ENCODE measurements around the gene PPAN. TPM values are rescaled to one million over a fixed set of nuclear protein-coding genes. Genes with fewer than 3 reads are reported as not detected.

PPAN gene
- total RNA-seq (2014; rRNA removed) (183 and 214 TPM in 2 replicates), Bru-seq, nascent RNA (percentile 96 among the genes with signal in this experiment), BruChase-seq, experiment 1, labeled RNA remaining after a 6-hour chase (percentile 99 among the genes with signal in this experiment), BruChase-seq, experiment 2, labeled RNA remaining after a 2-hour chase (percentile 99 among the genes with signal in this experiment)
- long read RNA-seq, transcript PPAN-201 (12 exons, 1,657 nt) = major isoform, 301 of 331 reads
- long read RNA-seq, transcript PPAN-202 (11 exons, 1,575 nt) = minor isoform, 9 of 331 reads
- long read RNA-seq, partial matches to known transcripts = 2 of 331 reads
- long read RNA-seq, other reads (novel, unspliced or antisense) = 19 of 331 reads

- peak within 1 kb of the TSS; percentile 84 for H3K4me2 ChIP-seq (ENCODE audit: low read length)
- H3K9ac ChIP-seq (ENCODE audit: low read length) = peak within 1 kb of the TSS; percentile 96
- peaks cover 8% of the 10 kb centered on the region for H3F3A ChIP-seq (ENCODE audit: low read length, unreplicated experiment)
- H3K79me2 ChIP-seq (ENCODE audit: low read length) = peaks cover 40% of the 10 kb centered on the region
- peak within 1 kb of the TSS; percentile 88 for H3K4me3 ChIP-seq (ENCODE audit: low read length)
- TF ChIP-seq EZH2 (IDR thresholded peaks at IDR 0.05; ENCODE audit: low read length, unreplicated experiment) = no peak
- no peak for TF ChIP-seq CTCF (conservative IDR thresholded peaks at IDR 0.05; ENCODE audit: low read depth, low read length)
- TF ChIP-seq EZH2phosphoT487 (IDR thresholded peaks at IDR 0.05; ENCODE audit: borderline replicate concordance, low read length) = no peak
- peak; percentile 97 for ATAC-seq
- BruUV-seq (replicated peaks) = no TSS peak
- H3K36me3 ChIP-seq (ENCODE audit: low read depth, low read length) = peaks cover 41% of the 10 kb centered on the region
- H3K27ac ChIP-seq (ENCODE audit: low read length) = peak within 1 kb of the TSS; percentile 66
- H3K27me3 ChIP-seq (ENCODE audit: low read length) = no peaks in the 10 kb centered on the region
- DNase-seq = peak; percentile 99
- H2AFZ ChIP-seq (ENCODE audit: low read length) = peak within 1 kb of the TSS; percentile 11
- 0 out of 2 replicates have a peak, but pooled peaks cover 12% of the 10 kb centered on the region for H4K20me1 ChIP-seq (ENCODE audit: low read length)
- ChIA-PET CTCF (interaction anchor here (0.6 to 1.2 kb wide), 4 partner anchors 10 to 153 kb away, joined by 3 to 6 read pairs (median 4); no protein-coding TSS in a partner anchor), POLR2A (ENCODE audit: unreplicated experiment) (interaction anchor here (1.0 to 1.2 kb wide), 2 partner anchors 10 to 16 kb away, joined by 3 to 4 read pairs; no protein-coding TSS in a partner anchor)
- H3K9me3 ChIP-seq (ENCODE audit: low read length) = no peaks in the 10 kb centered on the region
- H3K4me1 ChIP-seq (ENCODE audit: insufficient read depth, low read length) = peaks cover 12% of the 10 kb centered on the region
- no peaks in the 10 kb centered on the region for H3K9me2 ChIP-seq (replicated peaks; ENCODE audit: low read length)
- intact Hi-C loops (cut with micrococcal nuclease) = no loop called here
Observed at GRCh38 chr19:10106100-10106936, at the start of gene PPAN. Gene PPAN, plus strand, starts transcription at chr19:10106362. Its CDS starts 33 bp downstream, at chr19:10106395.

GRCh38 chr19:10061717-10062310 is 44.3 kb upstream of the PPAN start:
- H3K79me2 ChIP-seq (ENCODE audit: low read length) = no peaks in the 10 kb centered on the region
- DNase-seq = no peak
- H3K4me3 ChIP-seq (ENCODE audit: low read length) = no peak overlapping the region
- BruUV-seq (replicated peaks) = no TSS peak
- ChIA-PET CTCF (no interaction called here), POLR2A (ENCODE audit: unreplicated experiment) (no interaction called here)
- H3F3A ChIP-seq (ENCODE audit: low read length, unreplicated experiment) = no peaks in the 10 kb centered on the region
- H3K4me2 ChIP-seq (ENCODE audit: low read length) = no peak overlapping the region
- intact Hi-C loops (cut with micrococcal nuclease) = no loop called here
- H2AFZ ChIP-seq (ENCODE audit: low read length) = no peak overlapping the region
- H3K9ac ChIP-seq (ENCODE audit: low read length) = no peak overlapping the region
- no peaks in the 10 kb centered on the region for H3K36me3 ChIP-seq (ENCODE audit: low read depth, low read length)
- H4K20me1 ChIP-seq (ENCODE audit: low read length) = no peaks in the 10 kb centered on the region
- TF ChIP-seq EZH2 (IDR thresholded peaks at IDR 0.05; ENCODE audit: low read length, unreplicated experiment) (no peak), EZH2phosphoT487 (IDR thresholded peaks at IDR 0.05; ENCODE audit: borderline replicate concordance, low read length) (no peak), CTCF (conservative IDR thresholded peaks at IDR 0.05; ENCODE audit: low read depth, low read length) (no peak)
- H3K9me2 ChIP-seq (replicated peaks; ENCODE audit: low read length) = no peaks in the 10 kb centered on the region
- ATAC-seq = no peak
- no peak overlapping the region for H3K27ac ChIP-seq (ENCODE audit: low read length)
- H3K4me1 ChIP-seq (ENCODE audit: insufficient read depth, low read length) = no peaks in the 10 kb centered on the region
- H3K27me3 ChIP-seq (ENCODE audit: low read length) = peaks cover 16% of the 10 kb centered on the region; the same call in 1 of the 2 replicates
- H3K9me3 ChIP-seq (ENCODE audit: low read length) = no peaks in the 10 kb centered on the region
